HL-60 (cell line): ENCODE measurements around the gene CFAP100.

Experiments
- DNase-seq, 2 experiments: peaks; one replicate each; pipeline ENCODE4 v3.0.0-alpha.2; 2010 to 2020; ENCODE audit warnings: low read depth in 1 of 2, low spot score in 1 of 2
- H3K27ac ChIP-seq: fragments of 250-450 bp; sonication (Bioruptor Pico); replicated peaks from 2 replicates; pipeline ENCODE4 v1.5.1; 2020; ENCODE audit warnings: mild to moderate bottlenecking, moderate library complexity
- H3K27me3 ChIP-seq: fragments of 250-450 bp; sonication (Bioruptor Pico); 2 replicates; pipeline ENCODE4 v1.5.1; 2021; ENCODE audit warnings: mild to moderate bottlenecking, moderate library complexity; ENCODE audit not compliant: insufficient read depth, poor library complexity, severe bottlenecking
- H3K4me3 ChIP-seq: replicated peaks from 2 replicates; pipeline ENCODE4 v1.5.1; 2011; ENCODE audit warnings: mild to moderate bottlenecking, control low read depth, low read length; ENCODE audit not compliant: insufficient read depth
- CTCF ChIP-seq: IDR thresholded peaks from one replicate; pipeline ENCODE4 v1.5.1; 2011; ENCODE audit warnings: low read length, control low read depth, inconsistent platforms; ENCODE audit not compliant: insufficient read depth
- GABPA ChIP-seq: IDR thresholded peaks from 2 replicates; pipeline ENCODE4 v1.6.1; 2012; ENCODE audit warnings: low read depth
- POLR2AphosphoS5 ChIP-seq: IDR thresholded peaks from 2 replicates; pipeline ENCODE4 v1.6.1; 2012; ENCODE audit warnings: low read depth
- REST ChIP-seq: IDR thresholded peaks from 2 replicates; pipeline ENCODE4 v1.6.1; 2012; ENCODE audit warnings: low read depth; ENCODE audit not compliant: insufficient replicate concordance
- SPI1 ChIP-seq: IDR thresholded peaks from 2 replicates; pipeline ENCODE4 v1.6.1; 2012; ENCODE audit warnings: low read depth, mild to moderate bottlenecking, borderline replicate concordance

Gene CFAP100

GRCh38 chr3:126480861-126481260 lies 86.2 kb downstream of the CFAP100 start:
- Histone ChIP-seq H3K4me3 (no peak overlapping the region), H3K27me3 (no peaks in the 10 kb centered on the region), H3K27ac (no peak overlapping the region)
- TF ChIP-seq GABPA (no peak), SPI1 (no peak)
- no peak for DNase-seq

GRCh38 chr3:126481808-126482502 lies 87.2 kb downstream of the CFAP100 start:
- no peak for TF ChIP-seq POLR2AphosphoS5
- TF ChIP-seq REST, result no peak
- no peak for TF ChIP-seq SPI1
- TF ChIP-seq CTCF, result no peak
- no peak for TF ChIP-seq GABPA
- no peak for DNase-seq

GRCh38 chr3:126482503-126483255 lies 88.0 kb downstream of the CFAP100 start:
- Histone ChIP-seq H3K27me3 (no peaks in the 10 kb centered on the region), H3K4me3 (no peak overlapping the region), H3K27ac (no peak overlapping the region)
- no peak for DNase-seq
- TF ChIP-seq CTCF, result no peak
- TF ChIP-seq REST, result no peak
- TF ChIP-seq SPI1, result no peak
- no peak for TF ChIP-seq GABPA
- TF ChIP-seq POLR2AphosphoS5, result no peak

More at GRCh38 chr3:126481808-126482502, 87.2 kb downstream of the CFAP100 start:
- Histone ChIP-seq H3K27me3 (no peaks in the 10 kb centered on the region), H3K4me3 (no peak overlapping the region), H3K27ac (no peak overlapping the region)

GRCh38 chr3:126483321-126483761 lies 88.6 kb downstream of the CFAP100 start:
- DNase-seq, result no peak
- no peak for TF ChIP-seq POLR2AphosphoS5
- TF ChIP-seq GABPA, result no peak
- TF ChIP-seq REST, result no peak
- no peak for TF ChIP-seq SPI1
- H3K27ac ChIP-seq, result no peak overlapping the region
- no peaks in the 10 kb centered on the region for H3K27me3 ChIP-seq
- no peak overlapping the region for H3K4me3 ChIP-seq
